Measurements from ENCODE around the gene RAP1A. TPM values are rescaled to one million over a fixed set of nuclear protein-coding genes. Genes with fewer than 3 reads are reported as not detected.

The RAP1A gene
- total and polyA plus RNA-seq, 10 donors = 83.3 to 125 (median 105) TPM

- peaks cover 0 to 7% (median 0%) of the 10 kb centered on the region in 6 donors for H3K36me3 ChIP-seq
- WGBS, 5 donors = 0 to 1% (median 0%) methylated on average over 12 of the region's 12 CpGs
- peak overlapping the region; percentile 71 to 85 (median 81) for H3K4me3 ChIP-seq
- intact Hi-C loops (cut with DNase I; ENCODE audit: low total_unique reads) = no loop called here
- TF ChIP-seq POLR2AphosphoS5 (IDR thresholded peaks at IDR 0.05) = no peak
- no peak for TF ChIP-seq CTCF (IDR thresholded peaks at IDR 0.05 in 8 of 11, conservative IDR thresholded peaks at IDR 0.05 in 3 of 11)
- TF ChIP-seq POLR2A (IDR thresholded peaks at IDR 0.05) = no peak
- no peaks in the 10 kb centered on the region for H3K9me3 ChIP-seq
- H3K4me1 ChIP-seq = peaks cover 65 to 92% (median 88%) of the 10 kb centered on the region in 6 donors
- no peak for DNase-seq
- no peaks in the 10 kb centered on the region for H3K27me3 ChIP-seq (replicated peaks in 1 of 7)
- H3K27ac ChIP-seq = peak overlapping the region; percentile 94 to 100 (median 98)
Measured at GRCh38 chr1:111620441-111620971, 917 bp downstream of the RAP1A start.

GRCh38 chr1:111621050-111621449, 1.5 kb downstream of the RAP1A start:
- intact Hi-C loops (cut with DNase I; ENCODE audit: low total_unique reads) = no loop called here
- Histone ChIP-seq H3K4me1 (peaks cover 66 to 92% (median 88%) of the 10 kb centered on the region in 6 donors), H3K9me3 (no peaks in the 10 kb centered on the region), H3K36me3 (peaks cover 0 to 7% (median 0%) of the 10 kb centered on the region in 6 donors), H3K27ac (peak overlapping the region; percentile 94 to 100 (median 98)), H3K4me3 (peak overlapping the region; percentile 71 to 85 (median 81)), H3K27me3 (replicated peaks in 1 of 7) (no peaks in the 10 kb centered on the region)
- DNase-seq = no peak
- 32 to 47% (median 42%) methylated on average over 4 of the region's 4 CpGs for WGBS, 5 donors
- no peak for TF ChIP-seq CTCF (IDR thresholded peaks at IDR 0.05 in 8 of 11, conservative IDR thresholded peaks at IDR 0.05 in 3 of 11)
- no peak for TF ChIP-seq POLR2A (IDR thresholded peaks at IDR 0.05)
- no peak for TF ChIP-seq POLR2AphosphoS5 (IDR thresholded peaks at IDR 0.05)

- TF ChIP-seq CTCF (IDR thresholded peaks at IDR 0.05 in 8 of 11, conservative IDR thresholded peaks at IDR 0.05 in 3 of 11) (no peak), POLR2AphosphoS5 (IDR thresholded peaks at IDR 0.05) (no peak), POLR2A (IDR thresholded peaks at IDR 0.05) (no peak)
- Histone ChIP-seq H3K27me3 (replicated peaks in 1 of 7) (no peaks in the 10 kb centered on the region), H3K4me3 (peak overlapping the region in 3 of 8 donors; percentile 12 to 85 (median 71)), H3K27ac (peak overlapping the region; percentile 28 to 100 (median 98)), H3K36me3 (peaks cover 0 to 7% (median 0%) of the 10 kb centered on the region in 6 donors), H3K9me3 (no peaks in the 10 kb centered on the region), H3K4me1 (peaks cover 64 to 92% (median 88%) of the 10 kb centered on the region in 6 donors)
- intact Hi-C loops (cut with DNase I; ENCODE audit: low total_unique reads) = no loop called here
- DNase-seq = no peak
Measured at GRCh38 chr1:111622166-111622565, 2.6 kb downstream of the RAP1A start.

- no peaks in the 10 kb centered on the region for H3K27me3 ChIP-seq (replicated peaks in 1 of 7)
- no peaks in the 10 kb centered on the region for H3K9me3 ChIP-seq
- no peak for DNase-seq
- no peak for TF ChIP-seq CTCF (IDR thresholded peaks at IDR 0.05 in 8 of 11, conservative IDR thresholded peaks at IDR 0.05 in 3 of 11)
- TF ChIP-seq POLR2A (IDR thresholded peaks at IDR 0.05) = no peak
- TF ChIP-seq POLR2AphosphoS5 (IDR thresholded peaks at IDR 0.05) = no peak
- intact Hi-C loops (cut with DNase I; ENCODE audit: low total_unique reads) = no loop called here
- peaks cover 0 to 7% (median 0%) of the 10 kb centered on the region in 6 donors for H3K36me3 ChIP-seq
- H3K27ac ChIP-seq = peak overlapping the region in 7 of 8 donors; percentile 9 to 100 (median 59)
- no peak overlapping the region for H3K4me3 ChIP-seq
- 7 to 17% (median 14%) methylated on average over 2 of the region's 2 CpGs for WGBS, 5 donors
- peaks cover 71 to 92% (median 89%) of the 10 kb centered on the region in 6 donors for H3K4me1 ChIP-seq
Measured at GRCh38 chr1:111624382-111624781, 4.8 kb downstream of the RAP1A start.

Measured in spleen (tissue), 11 donors.